Gastrocnemius medialis (tissue), 4 donors: Measurements from ENCODE around the gene ZNF655.
"Not testable (repeated sequence)": the region's sequence is repeated elsewhere in the genome, so short reads cannot be mapped to it uniquely, and the experiment has no call there.

Experiments
- POLR2A ChIP-seq, 2 donors: fragments of 450-650 bp; IDR thresholded peaks; one replicate each; pipeline ENCODE4 v1.6.1; 2017; ENCODE audit warnings: antibody characterized with exemption in 2 of 2, mild to moderate bottlenecking in 2 of 2, moderate library complexity in 2 of 2
- TF ChIP-seq, protein P1 (sequence below), 5 experiments: fragments of 450-650 bp in 3 of 5; fragments of 200-600 bp in 2 of 5; sonication (generic) in 2 of 5; IDR thresholded peaks in 4 of 5; conservative IDR thresholded peaks in 1 of 5; 1 replicate in 4 of 5; 2 replicates in 1 of 5; pipeline ENCODE4 v1.5.1; 2016 to 2019; ENCODE audit warnings: antibody characterized with exemption in 5 of 5, mild to moderate bottlenecking in 3 of 5, moderate library complexity in 3 of 5

DNA sequence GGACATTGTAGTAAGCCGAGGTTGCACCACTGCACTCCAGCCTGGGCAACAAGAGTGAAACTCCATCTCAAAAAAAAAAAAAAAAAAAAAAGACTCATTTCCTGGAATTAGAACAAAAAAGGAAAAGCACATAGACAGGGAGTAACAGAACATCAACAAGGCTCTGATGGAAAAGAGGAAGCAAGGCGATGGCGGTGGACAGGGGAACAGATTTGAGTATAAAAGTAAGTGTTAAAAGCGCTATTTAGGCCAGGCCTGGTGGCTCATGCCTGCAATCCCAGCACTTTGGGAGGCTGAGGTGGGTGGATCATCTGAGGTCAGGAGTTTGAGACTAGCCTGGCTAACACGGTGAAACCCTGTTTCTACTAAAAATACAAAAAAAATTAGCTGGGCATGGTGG is 13.1 kb upstream of the ZNF655 start:
- not testable (repeated sequence) for TF ChIP-seq POLR2A (IDR thresholded peaks at IDR 0.05)
- TF ChIP-seq, protein P1, sequence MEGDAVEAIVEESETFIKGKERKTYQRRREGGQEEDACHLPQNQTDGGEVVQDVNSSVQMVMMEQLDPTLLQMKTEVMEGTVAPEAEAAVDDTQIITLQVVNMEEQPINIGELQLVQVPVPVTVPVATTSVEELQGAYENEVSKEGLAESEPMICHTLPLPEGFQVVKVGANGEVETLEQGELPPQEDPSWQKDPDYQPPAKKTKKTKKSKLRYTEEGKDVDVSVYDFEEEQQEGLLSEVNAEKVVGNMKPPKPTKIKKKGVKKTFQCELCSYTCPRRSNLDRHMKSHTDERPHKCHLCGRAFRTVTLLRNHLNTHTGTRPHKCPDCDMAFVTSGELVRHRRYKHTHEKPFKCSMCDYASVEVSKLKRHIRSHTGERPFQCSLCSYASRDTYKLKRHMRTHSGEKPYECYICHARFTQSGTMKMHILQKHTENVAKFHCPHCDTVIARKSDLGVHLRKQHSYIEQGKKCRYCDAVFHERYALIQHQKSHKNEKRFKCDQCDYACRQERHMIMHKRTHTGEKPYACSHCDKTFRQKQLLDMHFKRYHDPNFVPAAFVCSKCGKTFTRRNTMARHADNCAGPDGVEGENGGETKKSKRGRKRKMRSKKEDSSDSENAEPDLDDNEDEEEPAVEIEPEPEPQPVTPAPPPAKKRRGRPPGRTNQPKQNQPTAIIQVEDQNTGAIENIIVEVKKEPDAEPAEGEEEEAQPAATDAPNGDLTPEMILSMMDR (IDR thresholded peaks at IDR 0.05 in 4 of 5, conservative IDR thresholded peaks at IDR 0.05 in 1 of 5), result not testable (repeated sequence)
